HG02571 (cell line): ENCODE measurements around the gene BARHL1.

ENCODE experiments used
- ATAC-seq: cut with Tn5 transposase; IDR thresholded peaks from one replicate; pipeline ENCODE4 v1.9.1; 2021; ENCODE audit warnings: mild to moderate bottlenecking, moderate library complexity; ENCODE audit not compliant: unreplicated experiment

The BARHL1 gene

GRCh38 chr9:132582276-132582785 lies at the start of gene BARHL1:
BARHL1 (plus strand) TSS chr9:132582606; CDS start chr9:132582798, 192 bp downstream.
- ATAC-seq = no peak

GRCh38 chr9:132534832-132535231 lies 47.6 kb upstream of the BARHL1 start:
- ATAC-seq = no peak

GRCh38 chr9:132536124-132536523 lies 46.3 kb upstream of the BARHL1 start:
- ATAC-seq = no peak

- ATAC-seq = no peak
Observed at GRCh38 chr9:132537352-132537751, 45.1 kb upstream of the BARHL1 start.

GRCh38 chr9:132538071-132538470 lies 44.3 kb upstream of the BARHL1 start:
- no peak for ATAC-seq

- no peak for ATAC-seq
Observed at GRCh38 chr9:132539096-132539495, 43.3 kb upstream of the BARHL1 start.

GRCh38 chr9:132541051-132541450 lies 41.4 kb upstream of the BARHL1 start:
- no peak for ATAC-seq

- no peak for ATAC-seq
Observed at GRCh38 chr9:132541870-132542830, 40.3 kb upstream of the BARHL1 start.

- ATAC-seq = no peak
Observed at GRCh38 chr9:132543251-132543650, 39.2 kb upstream of the BARHL1 start.

GRCh38 chr9:132543960-132544359 lies 38.4 kb upstream of the BARHL1 start:
- ATAC-seq = no peak

GRCh38 chr9:132545578-132545977 lies 36.8 kb upstream of the BARHL1 start:
- no peak for ATAC-seq

- no peak for ATAC-seq
Observed at GRCh38 chr9:132546148-132547051, 36.0 kb upstream of the BARHL1 start.

GRCh38 chr9:132547052-132547431 lies 35.4 kb upstream of the BARHL1 start:
- ATAC-seq = no peak

GRCh38 chr9:132547436-132547835 lies 35.0 kb upstream of the BARHL1 start:
- no peak for ATAC-seq

- ATAC-seq = no peak
Observed at GRCh38 chr9:132547976-132548730, 34.3 kb upstream of the BARHL1 start.

- ATAC-seq = no peak
Observed at GRCh38 chr9:132548751-132549640, 33.4 kb upstream of the BARHL1 start.

- no peak for ATAC-seq
Observed at GRCh38 chr9:132551556-132551955, 30.9 kb upstream of the BARHL1 start.

- ATAC-seq = no peak
Observed at GRCh38 chr9:132552041-132552440, 30.4 kb upstream of the BARHL1 start.

- ATAC-seq = no peak
Observed at GRCh38 chr9:132554755-132555154, 27.7 kb upstream of the BARHL1 start.

GRCh38 chr9:132555528-132555927 lies 26.9 kb upstream of the BARHL1 start:
- ATAC-seq = no peak
